Prostate gland (tissue), 2 donors: ENCODE results near the gene TRIM49B.
"Not testable (repeated sequence)": the region's sequence is repeated elsewhere in the genome, so short reads cannot be mapped to it uniquely, and the experiment has no call there.

Experiments used
- POLR2A ChIP-seq: fragments of 450-650 bp; IDR thresholded peaks from one replicate; pipeline ENCODE4 v1.6.1; 2016; ENCODE audit warnings: antibody characterized with exemption, mild to moderate bottlenecking
- POLR2AphosphoS5 ChIP-seq: sonication (generic); formaldehyde crosslinking; IDR thresholded peaks from one replicate; pipeline ENCODE4 v1.6.1; 2017; ENCODE audit warnings: antibody characterized with exemption
- TF ChIP-seq, protein P1 (sequence below), 4 experiments: fragments of 200-600 bp in 2 of 4; fragments of 450-650 bp in 2 of 4; sonication (generic) in 2 of 4; IDR thresholded peaks; 1 replicate in 3 of 4; 2 replicates in 1 of 4; pipeline ENCODE4 v1.5.1; 2016 to 2019; ENCODE audit warnings: antibody characterized with exemption in 4 of 4, mild to moderate bottlenecking in 2 of 4, moderate library complexity in 2 of 4

DNA sequence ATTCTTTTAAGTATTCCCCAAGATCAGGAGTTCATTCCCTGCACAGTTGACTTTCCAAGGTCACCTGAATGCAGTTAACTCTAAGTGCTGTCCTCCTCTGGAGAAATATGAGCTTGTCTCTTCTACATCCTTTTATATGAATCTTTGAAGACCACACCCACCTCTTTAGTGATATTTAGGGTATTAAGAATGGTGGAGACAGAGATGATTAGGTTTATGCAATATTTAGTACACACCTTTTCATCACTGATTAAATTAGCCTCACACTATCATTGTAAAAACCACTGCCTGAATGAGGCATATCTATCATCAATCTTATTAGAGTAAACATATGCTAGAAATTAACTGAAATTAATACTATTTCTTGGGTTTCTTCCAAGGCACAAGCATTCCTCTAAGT, 44.8 kb upstream of the TRIM49B start, which contains the start of gene TRIM51G:
- TF ChIP-seq, protein P1, sequence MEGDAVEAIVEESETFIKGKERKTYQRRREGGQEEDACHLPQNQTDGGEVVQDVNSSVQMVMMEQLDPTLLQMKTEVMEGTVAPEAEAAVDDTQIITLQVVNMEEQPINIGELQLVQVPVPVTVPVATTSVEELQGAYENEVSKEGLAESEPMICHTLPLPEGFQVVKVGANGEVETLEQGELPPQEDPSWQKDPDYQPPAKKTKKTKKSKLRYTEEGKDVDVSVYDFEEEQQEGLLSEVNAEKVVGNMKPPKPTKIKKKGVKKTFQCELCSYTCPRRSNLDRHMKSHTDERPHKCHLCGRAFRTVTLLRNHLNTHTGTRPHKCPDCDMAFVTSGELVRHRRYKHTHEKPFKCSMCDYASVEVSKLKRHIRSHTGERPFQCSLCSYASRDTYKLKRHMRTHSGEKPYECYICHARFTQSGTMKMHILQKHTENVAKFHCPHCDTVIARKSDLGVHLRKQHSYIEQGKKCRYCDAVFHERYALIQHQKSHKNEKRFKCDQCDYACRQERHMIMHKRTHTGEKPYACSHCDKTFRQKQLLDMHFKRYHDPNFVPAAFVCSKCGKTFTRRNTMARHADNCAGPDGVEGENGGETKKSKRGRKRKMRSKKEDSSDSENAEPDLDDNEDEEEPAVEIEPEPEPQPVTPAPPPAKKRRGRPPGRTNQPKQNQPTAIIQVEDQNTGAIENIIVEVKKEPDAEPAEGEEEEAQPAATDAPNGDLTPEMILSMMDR (IDR thresholded peaks at IDR 0.05): not testable (repeated sequence)
- not testable (repeated sequence) for TF ChIP-seq POLR2A, POLR2AphosphoS5
